T-helper 22 cell (primary cell): ENCODE measurements around the gene POLR3A.
"Not testable (repeated sequence)": the region's sequence is repeated elsewhere in the genome, so short reads cannot be mapped to it uniquely, and the experiment has no call there.

Experiments
- DNase-seq: peaks from one replicate; pipeline ENCODE4 v3.0.0-alpha.2; 2020; ENCODE audit warnings: low read depth

POLR3A gene

GRCh38 chr10:78019264-78019663 is 10.1 kb downstream of the POLR3A start:
- DNase-seq: no peak

GRCh38 chr10:78017856-78018255 is 11.5 kb downstream of the POLR3A start:
- DNase-seq: no peak

GRCh38 chr10:78015546-78015945 is 13.8 kb downstream of the POLR3A start:
- no peak for DNase-seq

GRCh38 chr10:78013564-78013963 is 15.8 kb downstream of the POLR3A start:
- DNase-seq: no peak

- DNase-seq: no peak
Measured at GRCh38 chr10:78011065-78011464, 18.2 kb downstream of the POLR3A start.

GRCh38 chr10:78010278-78010677 is 19.0 kb downstream of the POLR3A start:
- DNase-seq: no peak

GRCh38 chr10:78009662-78010061 is 19.7 kb downstream of the POLR3A start:
- DNase-seq: no peak

- no peak for DNase-seq
Measured at GRCh38 chr10:78007172-78007571, 22.1 kb downstream of the POLR3A start.

- DNase-seq: no peak
Measured at GRCh38 chr10:78004215-78005026, 24.9 kb downstream of the POLR3A start.

GRCh38 chr10:78002541-78003288 is 26.6 kb downstream of the POLR3A start:
- no peak for DNase-seq

GRCh38 chr10:78000956-78001472 is 28.3 kb downstream of the POLR3A start:
- no peak for DNase-seq

GRCh38 chr10:78000206-78000605 is 29.1 kb downstream of the POLR3A start:
- no peak for DNase-seq

- not testable (repeated sequence) for DNase-seq
Measured at GRCh38 chr10:77998780-77999179, 30.5 kb downstream of the POLR3A start.

GRCh38 chr10:77993620-77994019 is 35.7 kb downstream of the POLR3A start:
- DNase-seq: no peak

- DNase-seq: no peak
Measured at GRCh38 chr10:77989081-77989724, 40.1 kb downstream of the POLR3A start.

GRCh38 chr10:77987671-77988255 is 41.6 kb downstream of the POLR3A start:
- no peak for DNase-seq

- DNase-seq: no peak
Measured at GRCh38 chr10:77984986-77985385, 44.3 kb downstream of the POLR3A start.

GRCh38 chr10:77983384-77984341 is 45.7 kb downstream of the POLR3A start:
- DNase-seq: no peak

GRCh38 chr10:77981281-77981680 is 48.0 kb downstream of the POLR3A start:
- no peak for DNase-seq

- no peak for DNase-seq
Measured at GRCh38 chr10:77979221-77979620, 50.1 kb downstream of the POLR3A start.

- DNase-seq: no peak
Measured at GRCh38 chr10:77978360-77978759, 51.0 kb downstream of the POLR3A start.
